ENCODE measurements around the gene LCE1E.

The LCE1E gene

DNA sequence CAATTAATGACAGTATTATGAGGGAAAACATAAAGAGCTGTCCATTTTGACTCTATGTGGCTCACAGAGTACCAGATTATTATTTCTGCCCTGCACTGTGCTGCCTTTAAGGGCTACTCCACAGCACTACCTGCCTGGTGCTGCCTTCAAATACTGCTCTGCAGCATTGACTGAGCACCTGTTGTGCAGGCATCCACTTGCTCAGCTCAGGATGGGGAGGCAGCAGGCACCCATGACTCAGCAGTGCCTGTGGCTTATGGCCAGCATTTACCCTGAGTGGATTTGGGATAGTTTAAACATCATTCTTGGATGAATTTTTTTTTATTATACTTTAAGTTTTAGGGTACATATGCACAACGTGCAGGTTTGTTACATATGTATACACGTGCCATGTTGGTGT, 29.2 kb upstream of the LCE1E start:
- no peak overlapping the region for H3K9ac ChIP-seq (ENCODE audit: low read depth, low read length)
- H3K4me3 ChIP-seq (ENCODE audit: low read depth in 1 of 2, low read length in 2 of 2) = no peak overlapping the region
- H3K4me1 ChIP-seq (ENCODE audit: insufficient read depth, low read length) = no peaks in the 10 kb centered on the region
- ATAC-seq (ENCODE audit: insufficient read depth, low read depth) (no peak), DNase-seq (no peak)
- no peaks in the 10 kb centered on the region for H3K9me3 ChIP-seq (ENCODE audit: insufficient read depth, low read length, severe bottlenecking)
- H3K27ac ChIP-seq (ENCODE audit: low read length) = no peak overlapping the region
- peaks cover 2% of the 10 kb centered on the region for H3K27me3 ChIP-seq (ENCODE audit: insufficient read depth, low read length, poor library complexity)
- TF ChIP-seq, protein P1, sequence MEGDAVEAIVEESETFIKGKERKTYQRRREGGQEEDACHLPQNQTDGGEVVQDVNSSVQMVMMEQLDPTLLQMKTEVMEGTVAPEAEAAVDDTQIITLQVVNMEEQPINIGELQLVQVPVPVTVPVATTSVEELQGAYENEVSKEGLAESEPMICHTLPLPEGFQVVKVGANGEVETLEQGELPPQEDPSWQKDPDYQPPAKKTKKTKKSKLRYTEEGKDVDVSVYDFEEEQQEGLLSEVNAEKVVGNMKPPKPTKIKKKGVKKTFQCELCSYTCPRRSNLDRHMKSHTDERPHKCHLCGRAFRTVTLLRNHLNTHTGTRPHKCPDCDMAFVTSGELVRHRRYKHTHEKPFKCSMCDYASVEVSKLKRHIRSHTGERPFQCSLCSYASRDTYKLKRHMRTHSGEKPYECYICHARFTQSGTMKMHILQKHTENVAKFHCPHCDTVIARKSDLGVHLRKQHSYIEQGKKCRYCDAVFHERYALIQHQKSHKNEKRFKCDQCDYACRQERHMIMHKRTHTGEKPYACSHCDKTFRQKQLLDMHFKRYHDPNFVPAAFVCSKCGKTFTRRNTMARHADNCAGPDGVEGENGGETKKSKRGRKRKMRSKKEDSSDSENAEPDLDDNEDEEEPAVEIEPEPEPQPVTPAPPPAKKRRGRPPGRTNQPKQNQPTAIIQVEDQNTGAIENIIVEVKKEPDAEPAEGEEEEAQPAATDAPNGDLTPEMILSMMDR (IDR thresholded peaks at IDR 0.05; ENCODE audit: borderline replicate concordance, extremely low read depth, low read length, poor library complexity, severe bottlenecking) = no peak
- no peaks in the 10 kb centered on the region for H4K20me1 ChIP-seq (ENCODE audit: insufficient read depth, low read length)
- H3K36me3 ChIP-seq (ENCODE audit: insufficient read depth, low read length) = no peaks in the 10 kb centered on the region
- no peaks in the 10 kb centered on the region for H3K79me2 ChIP-seq (ENCODE audit: insufficient read depth, low read length)
- no peak overlapping the region for H3K4me2 ChIP-seq (ENCODE audit: insufficient read depth, low read length)
- no peak overlapping the region for H2AFZ ChIP-seq (ENCODE audit: low read depth, low read length)

DNA sequence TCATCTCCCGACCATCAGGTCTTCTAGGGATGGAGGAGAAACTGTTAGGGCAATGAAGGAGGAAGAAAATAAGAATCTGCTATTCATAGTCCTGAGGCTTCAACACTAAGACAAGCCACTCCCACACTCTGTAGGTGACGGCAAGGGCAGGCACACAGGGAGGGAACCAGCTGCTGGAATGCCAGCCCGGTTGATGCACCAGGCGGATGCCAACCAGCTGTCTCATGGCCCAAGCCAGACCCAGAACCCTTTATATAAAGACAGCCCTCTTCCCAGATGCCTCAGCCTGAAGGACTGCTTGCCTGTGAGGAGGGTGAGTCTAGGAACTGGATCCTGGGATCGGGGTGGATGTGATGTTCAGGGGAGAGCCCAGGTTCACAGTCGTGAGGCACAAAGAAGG, 28.3 kb upstream of the LCE1E start, which contains the start of gene KPRP:
KPRP (plus strand) TSS at position 279 of the 400 bp plus-strand sequence. CDS start 1,564 bp downstream, outside the sequence.
- Histone ChIP-seq H4K20me1 (ENCODE audit: insufficient read depth, low read length) (no peaks in the 10 kb centered on the region), H3K79me2 (ENCODE audit: insufficient read depth, low read length) (no peaks in the 10 kb centered on the region), H3K9ac (ENCODE audit: low read depth, low read length) (no peak within 1 kb of the TSS), H3K4me2 (ENCODE audit: insufficient read depth, low read length) (no peak within 1 kb of the TSS), H3K36me3 (ENCODE audit: insufficient read depth, low read length) (no peaks in the 10 kb centered on the region), H3K27me3 (ENCODE audit: insufficient read depth, low read length, poor library complexity) (no peaks in the 10 kb centered on the region), H3K27ac (ENCODE audit: low read length) (no peak within 1 kb of the TSS), H2AFZ (ENCODE audit: low read depth, low read length) (no peak within 1 kb of the TSS), H3K4me1 (ENCODE audit: insufficient read depth, low read length) (no peaks in the 10 kb centered on the region), H3K9me3 (ENCODE audit: insufficient read depth, low read length, severe bottlenecking) (no peaks in the 10 kb centered on the region), H3K4me3 (ENCODE audit: low read depth in 1 of 2, low read length in 2 of 2) (no peak within 1 kb of the TSS)
- no peak for DNase-seq
- no peak for ATAC-seq (ENCODE audit: insufficient read depth, low read depth)
- TF ChIP-seq, protein P1 (IDR thresholded peaks at IDR 0.05; ENCODE audit: borderline replicate concordance, extremely low read depth, low read length, poor library complexity, severe bottlenecking) = no peak
- no peak for TF ChIP-seq EZH2 (IDR thresholded peaks at IDR 0.05; ENCODE audit: borderline replicate concordance, low read depth, low read length, severe bottlenecking)

DNA sequence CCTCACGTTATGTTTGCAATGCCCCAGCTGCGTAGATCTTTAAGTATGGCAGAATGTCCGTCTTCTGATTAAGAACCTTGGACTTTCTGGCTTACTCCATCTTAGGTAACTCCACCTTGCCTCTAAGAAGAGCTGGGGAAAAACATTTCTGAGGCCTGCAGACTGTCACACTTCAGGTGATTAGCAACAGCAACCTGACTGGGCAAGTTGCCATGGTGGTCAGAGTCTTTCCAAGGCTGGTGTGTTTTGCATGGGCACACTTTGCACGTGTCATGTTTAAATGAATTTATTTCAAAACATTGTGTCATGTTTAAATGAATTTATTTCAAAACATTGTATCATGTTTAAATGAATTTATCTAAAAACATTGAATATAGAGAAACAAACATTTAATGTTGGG, 27.4 kb upstream of the LCE1E start:
- TF ChIP-seq, protein P1 (IDR thresholded peaks at IDR 0.05; ENCODE audit: borderline replicate concordance, extremely low read depth, low read length, poor library complexity, severe bottlenecking) = no peak
- DNase-seq = no peak

More for the DNA sequence above, 27.4 kb upstream of the LCE1E start:
- no peaks in the 10 kb centered on the region for H3K4me1 ChIP-seq (ENCODE audit: insufficient read depth, low read length)
- H3K9me3 ChIP-seq (ENCODE audit: insufficient read depth, low read length, severe bottlenecking) = no peaks in the 10 kb centered on the region
- no peak overlapping the region for H3K4me3 ChIP-seq (ENCODE audit: low read depth in 1 of 2, low read length in 2 of 2)
- no peaks in the 10 kb centered on the region for H3K36me3 ChIP-seq (ENCODE audit: insufficient read depth, low read length)
- H3K27ac ChIP-seq (ENCODE audit: low read length) = no peak overlapping the region
- H3K9ac ChIP-seq (ENCODE audit: low read depth, low read length) = no peak overlapping the region
- H2AFZ ChIP-seq (ENCODE audit: low read depth, low read length) = no peak overlapping the region
- no peak overlapping the region for H3K4me2 ChIP-seq (ENCODE audit: insufficient read depth, low read length)
- no peaks in the 10 kb centered on the region for H3K79me2 ChIP-seq (ENCODE audit: insufficient read depth, low read length)
- no peaks in the 10 kb centered on the region for H4K20me1 ChIP-seq (ENCODE audit: insufficient read depth, low read length)
- no peaks in the 10 kb centered on the region for H3K27me3 ChIP-seq (ENCODE audit: insufficient read depth, low read length, poor library complexity)
- no peak for ATAC-seq (ENCODE audit: insufficient read depth, low read depth)
